Astrocyte (in vitro differentiated cells and primary cell): Measurements from ENCODE around the gene NDOR1.

ENCODE experiments used
- CTCF ChIP-seq: IDR thresholded peaks from 2 replicates; pipeline ENCODE4 v1.5.1; 2011; ENCODE audit warnings: low read depth, mild to moderate bottlenecking, inconsistent platforms, low read length, moderate library complexity; ENCODE audit not compliant: insufficient read depth
- EZH2 ChIP-seq: IDR thresholded peaks from 2 replicates; pipeline ENCODE4 v1.6.1; 2012; ENCODE audit warnings: mild to moderate bottlenecking, low read length, inconsistent platforms; ENCODE audit not compliant: insufficient read depth

GRCh38 chr9:137232510-137232909, 27.0 kb downstream of the NDOR1 start:
- TF ChIP-seq CTCF, result no peak
- no peak for TF ChIP-seq EZH2
